KMS-11 (cell line): ENCODE results near the gene AOX1.

Source experiments
- H2AFZ ChIP-seq: fragments of 200-600 bp; sonication (generic); 2 replicates; pipeline ENCODE4 v1.6.1; 2016; ENCODE audit warnings: antibody characterized with exemption, mixed run types, low read depth
- H3K27ac ChIP-seq: fragments of 200-600 bp; sonication (generic); 2 replicates; pipeline ENCODE4 v1.6.1; 2016; ENCODE audit warnings: mild to moderate bottlenecking, mixed run types
- H3K27me3 ChIP-seq: fragments of 200-600 bp; sonication (generic); 2 replicates; pipeline ENCODE4 v1.6.1; 2017; ENCODE audit warnings: mild to moderate bottlenecking, low read depth, mixed run types, moderate library complexity; ENCODE audit not compliant: insufficient read depth
- H3K36me3 ChIP-seq: fragments of 200-600 bp; sonication (generic); 2 replicates; pipeline ENCODE4 v1.6.1; 2017; ENCODE audit warnings: mild to moderate bottlenecking, mixed run types; ENCODE audit not compliant: insufficient read depth
- H3K4me1 ChIP-seq: fragments of 200-600 bp; sonication (generic); 2 replicates; pipeline ENCODE4 v1.6.1; 2016; ENCODE audit warnings: mild to moderate bottlenecking, low read depth, mixed run types; ENCODE audit not compliant: poor library complexity, severe bottlenecking
- H3K4me2 ChIP-seq: fragments of 200-600 bp; sonication (generic); 2 replicates; pipeline ENCODE4 v1.7.0; 2016; ENCODE audit warnings: mild to moderate bottlenecking, mixed run types
- H3K4me3 ChIP-seq: fragments of 200-600 bp; sonication (generic); IDR thresholded peaks from 2 replicates; pipeline ENCODE4 v1.6.1; 2017; ENCODE audit warnings: low read depth, low read length, mixed read lengths; ENCODE audit not compliant: insufficient read depth
- H3K79me2 ChIP-seq: fragments of 200-600 bp; sonication (generic); 2 replicates; pipeline ENCODE4 v1.6.1; 2016; ENCODE audit warnings: low read depth, mixed run types; ENCODE audit not compliant: insufficient read depth
- H3K9ac ChIP-seq: fragments of 200-600 bp; sonication (generic); 2 replicates; pipeline ENCODE4 v1.6.1; 2016; ENCODE audit warnings: mild to moderate bottlenecking, mixed run types
- H4K20me1 ChIP-seq: fragments of 200-600 bp; sonication (generic); 2 replicates; pipeline ENCODE4 v1.6.1; 2016; ENCODE audit warnings: mild to moderate bottlenecking, mixed run types; ENCODE audit not compliant: insufficient read depth
- TF ChIP-seq, protein P1 (sequence below): fragments of 200-600 bp; sonication (generic); conservative IDR thresholded peaks from 2 replicates; pipeline ENCODE4 v1.6.1; 2017; ENCODE audit warnings: low read depth, mild to moderate bottlenecking, antibody characterized with exemption, low read length, moderate library complexity, mixed read lengths

The AOX1 gene

GRCh38 chr2:200585340-200585729, 479 bp upstream of the AOX1 start:
- TF ChIP-seq, protein P1, sequence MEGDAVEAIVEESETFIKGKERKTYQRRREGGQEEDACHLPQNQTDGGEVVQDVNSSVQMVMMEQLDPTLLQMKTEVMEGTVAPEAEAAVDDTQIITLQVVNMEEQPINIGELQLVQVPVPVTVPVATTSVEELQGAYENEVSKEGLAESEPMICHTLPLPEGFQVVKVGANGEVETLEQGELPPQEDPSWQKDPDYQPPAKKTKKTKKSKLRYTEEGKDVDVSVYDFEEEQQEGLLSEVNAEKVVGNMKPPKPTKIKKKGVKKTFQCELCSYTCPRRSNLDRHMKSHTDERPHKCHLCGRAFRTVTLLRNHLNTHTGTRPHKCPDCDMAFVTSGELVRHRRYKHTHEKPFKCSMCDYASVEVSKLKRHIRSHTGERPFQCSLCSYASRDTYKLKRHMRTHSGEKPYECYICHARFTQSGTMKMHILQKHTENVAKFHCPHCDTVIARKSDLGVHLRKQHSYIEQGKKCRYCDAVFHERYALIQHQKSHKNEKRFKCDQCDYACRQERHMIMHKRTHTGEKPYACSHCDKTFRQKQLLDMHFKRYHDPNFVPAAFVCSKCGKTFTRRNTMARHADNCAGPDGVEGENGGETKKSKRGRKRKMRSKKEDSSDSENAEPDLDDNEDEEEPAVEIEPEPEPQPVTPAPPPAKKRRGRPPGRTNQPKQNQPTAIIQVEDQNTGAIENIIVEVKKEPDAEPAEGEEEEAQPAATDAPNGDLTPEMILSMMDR, result no peak
- no peaks in the 10 kb centered on the region for H3K4me1 ChIP-seq
- H4K20me1 ChIP-seq, result no peaks in the 10 kb centered on the region
- no peak overlapping the region for H3K4me2 ChIP-seq
- H3K79me2 ChIP-seq, result no peaks in the 10 kb centered on the region
- no peak overlapping the region for H3K27ac ChIP-seq
- no peaks in the 10 kb centered on the region for H3K27me3 ChIP-seq
- no peak overlapping the region for H3K9ac ChIP-seq
- H3K36me3 ChIP-seq, result no peaks in the 10 kb centered on the region
- H3K4me3 ChIP-seq, result no peak overlapping the region
- no peak overlapping the region for H2AFZ ChIP-seq

DNA sequence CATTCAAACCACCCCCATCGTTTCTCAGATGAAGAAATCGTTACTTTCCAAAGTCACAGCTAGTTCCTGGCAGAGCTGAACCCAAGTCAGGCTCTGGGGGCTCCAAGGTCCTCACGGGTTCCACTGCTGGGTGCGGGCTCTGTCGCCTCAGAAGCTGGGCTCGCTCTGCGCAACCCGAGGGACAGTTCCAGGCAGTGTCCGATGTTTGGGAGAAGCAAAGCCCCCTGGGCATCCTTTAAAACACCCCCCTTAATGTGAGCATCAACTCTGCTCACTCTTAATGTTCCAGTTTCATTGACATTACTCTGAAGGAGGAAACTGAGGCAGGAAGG, 796 bp downstream of the AOX1 start:
- Histone ChIP-seq H3K4me2 (no peak overlapping the region), H3K4me3 (no peak overlapping the region), H2AFZ (no peak overlapping the region), H3K79me2 (no peaks in the 10 kb centered on the region), H3K9ac (no peak overlapping the region), H3K27me3 (no peaks in the 10 kb centered on the region), H4K20me1 (no peaks in the 10 kb centered on the region), H3K27ac (no peak overlapping the region), H3K4me1 (no peaks in the 10 kb centered on the region), H3K36me3 (no peaks in the 10 kb centered on the region)
- TF ChIP-seq, protein P1, result no peak

DNA sequence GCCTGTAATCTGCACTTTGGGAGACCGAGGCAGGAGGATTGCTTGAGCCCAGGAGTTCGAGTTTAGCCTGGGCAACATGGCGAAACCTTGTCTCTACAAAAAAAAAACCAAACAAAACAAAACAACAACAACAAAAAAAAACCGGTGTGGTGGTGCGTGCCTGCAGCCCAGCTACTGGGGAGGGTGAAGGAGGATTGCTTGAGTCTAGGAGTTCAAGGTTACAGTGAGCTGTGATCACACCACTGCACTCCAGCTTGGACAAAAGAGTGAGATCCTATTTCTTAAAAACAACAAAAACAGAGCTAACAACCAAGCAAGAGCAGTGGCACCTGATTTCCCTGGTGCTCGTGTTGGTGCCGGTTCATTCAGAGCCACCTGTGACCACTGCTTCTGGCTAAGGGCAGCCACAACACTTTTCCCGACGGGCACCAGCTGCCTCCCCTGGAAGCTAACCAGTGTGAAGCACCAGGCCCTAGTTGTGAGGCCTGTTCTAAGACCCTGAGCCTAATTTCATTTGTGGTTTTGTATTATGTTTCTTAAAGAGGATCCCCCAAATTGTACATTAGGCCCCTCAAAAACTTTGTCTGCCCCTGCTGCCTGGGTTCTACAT, 1.3 kb downstream of the AOX1 start:
- Histone ChIP-seq H3K4me1 (no peaks in the 10 kb centered on the region), H3K4me2 (no peak overlapping the region), H3K36me3 (no peaks in the 10 kb centered on the region), H3K79me2 (no peaks in the 10 kb centered on the region), H3K9ac (no peak overlapping the region), H3K27me3 (no peaks in the 10 kb centered on the region), H4K20me1 (no peaks in the 10 kb centered on the region), H3K27ac (no peak overlapping the region), H2AFZ (no peak overlapping the region), H3K4me3 (no peak overlapping the region)
- TF ChIP-seq, protein P1, result no peak

DNA sequence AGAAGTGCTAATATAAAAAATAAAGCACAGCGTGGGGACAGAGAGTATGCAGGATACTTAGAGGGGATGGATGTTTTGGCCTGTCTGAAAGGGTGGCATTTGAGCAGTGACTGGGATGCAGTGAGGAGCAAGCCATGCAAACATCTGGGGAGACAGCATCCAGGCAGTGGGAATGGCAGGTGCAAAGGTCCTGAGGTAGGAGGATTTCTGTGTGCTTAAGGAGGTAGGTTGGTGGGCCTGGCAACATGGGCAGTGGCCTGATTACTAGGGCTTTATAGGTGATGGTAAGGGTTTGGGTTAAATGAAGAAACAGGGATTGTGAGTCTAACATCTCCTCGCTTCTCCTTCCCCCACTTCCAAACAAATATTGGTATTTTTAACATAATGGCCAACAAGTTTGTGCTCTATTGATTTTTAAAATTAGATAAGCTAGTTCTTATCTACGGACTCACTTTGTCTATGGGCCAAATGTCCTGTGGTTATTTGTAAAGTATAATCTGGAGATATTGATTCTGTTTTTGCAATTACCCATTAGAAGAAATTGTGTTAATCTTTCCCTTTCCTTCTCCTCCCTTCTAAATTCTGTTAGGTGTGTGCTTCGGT, 2.4 kb downstream of the AOX1 start:
- H3K36me3 ChIP-seq, result no peaks in the 10 kb centered on the region
- H3K9ac ChIP-seq, result no peak overlapping the region
- TF ChIP-seq, protein P1, result no peak
- no peak overlapping the region for H3K4me2 ChIP-seq
- no peaks in the 10 kb centered on the region for H4K20me1 ChIP-seq
- no peak overlapping the region for H2AFZ ChIP-seq
- H3K4me1 ChIP-seq, result no peaks in the 10 kb centered on the region
- no peaks in the 10 kb centered on the region for H3K79me2 ChIP-seq
- H3K27ac ChIP-seq, result no peak overlapping the region
- no peak overlapping the region for H3K4me3 ChIP-seq
- H3K27me3 ChIP-seq, result no peaks in the 10 kb centered on the region
